Activated naive CD4-positive, alpha-beta T cell treated with anti-CD3 and anti-CD28 coated beads, Interleukin-2, amount 10 ng/mL, durations not matched to agents 7 days and 5 days (primary cell): ENCODE results near the gene THSD8.

Experiments
- CTCF ChIA-PET: fragments of 350-600 bp; sonication (Branson Sonifier 250); formaldehyde crosslinking; loops from one replicate; lab custom pipeline; 2021; ENCODE audit warnings: antibody characterized with exemption; lab: Charles Lee
- DNase-seq: peaks from one replicate; pipeline ENCODE4 v3.0.0-alpha.2; 2020
- H3K27ac Mint-ChIP-seq: one replicate; pipeline ENCODE4 v1.8.0; 2021; ENCODE audit warnings: mild to moderate bottlenecking, moderate library complexity, mixed read lengths
- H3K27me3 Mint-ChIP-seq: one replicate; pipeline ENCODE4 v1.8.0; 2021; ENCODE audit warnings: mild to moderate bottlenecking, mixed read lengths
- H3K36me3 Mint-ChIP-seq: one replicate; pipeline ENCODE4 v1.8.0; 2021; ENCODE audit warnings: mixed read lengths
- H3K4me1 Mint-ChIP-seq: one replicate; pipeline ENCODE4 v1.8.0; 2021; ENCODE audit warnings: mixed read lengths
- H3K4me3 Mint-ChIP-seq: one replicate; pipeline ENCODE4 v1.8.0; 2021; ENCODE audit warnings: mild to moderate bottlenecking, moderate library complexity, mixed read lengths
- H3K9me3 Mint-ChIP-seq: one replicate; pipeline ENCODE4 v1.8.0; 2021; ENCODE audit warnings: mixed read lengths

THSD8 gene

GRCh38 chr19:12847159-12848139 lies 45.6 kb downstream of the THSD8 start:
- H3K9me3 Mint-ChIP-seq, result no peaks in the 10 kb centered on the region
- peaks cover 9% of the 10 kb centered on the region for H3K4me1 Mint-ChIP-seq
- H3K4me3 Mint-ChIP-seq, result peak overlapping the region; percentile 12
- H3K36me3 Mint-ChIP-seq, result no peaks in the 10 kb centered on the region
- peaks cover 68% of the 10 kb centered on the region for H3K27me3 Mint-ChIP-seq
- DNase-seq, result peak; percentile 87
- no peak overlapping the region for H3K27ac Mint-ChIP-seq
- CTCF ChIA-PET, result interaction anchor here (0.6 to 11.9 kb wide), 33 partner anchors 10 to 219 kb away, joined by 3 to 225 read pairs (median 4); partner anchors contain the start of genes PRDX2, RTBDN and THSD8
